Sigmoid colon (tissue), 4 donors: ENCODE measurements around the gene NHSL2.

Experiments used
- CTCF ChIP-seq, 4 experiments: fragments of 450-650 bp in 3 of 4; fragments of 200-600 bp in 1 of 4; IDR thresholded peaks; one replicate each; pipeline ENCODE4 v1.5.1; 2016 to 2019; ENCODE audit warnings: antibody characterized with exemption in 4 of 4, mild to moderate bottlenecking in 3 of 4, moderate library complexity in 2 of 4
- EP300 ChIP-seq, 4 donors: sonication (generic); formaldehyde crosslinking; IDR thresholded peaks; one replicate each; pipeline ENCODE4 v1.6.1; 2017; ENCODE audit warnings: antibody characterized with exemption in 4 of 4
- POLR2A ChIP-seq, 2 donors: fragments of 450-650 bp; IDR thresholded peaks; one replicate each; pipeline ENCODE4 v1.6.1; 2016; ENCODE audit warnings: antibody characterized with exemption in 2 of 2, mild to moderate bottlenecking in 2 of 2, moderate library complexity in 2 of 2
- POLR2AphosphoS5 ChIP-seq, 4 donors: sonication (generic); formaldehyde crosslinking; IDR thresholded peaks; one replicate each; pipeline ENCODE4 v1.6.1; 2017; ENCODE audit warnings: antibody characterized with exemption in 4 of 4

GRCh38 chrX:71930298-71930697, 19.7 kb downstream of the NHSL2 start:
- no peak for TF ChIP-seq EP300 (IDR thresholded peaks at IDR 0.05)
- no peak for TF ChIP-seq POLR2AphosphoS5 (IDR thresholded peaks at IDR 0.05)
- no peak for TF ChIP-seq CTCF (IDR thresholded peaks at IDR 0.05)
- TF ChIP-seq POLR2A (IDR thresholded peaks at IDR 0.05): no peak
